Dermis microvascular lymphatic vessel endothelial cell (primary cell): ENCODE results near the gene DOK3. TPM values are rescaled to one million over a fixed set of nuclear protein-coding genes. Genes with fewer than 3 reads are reported as not detected.

Source experiments
- DNase-seq, 2 donors: peaks; one replicate each; pipeline versions ENCODE4 v3.0.0 to v3.0.0-alpha.2; 2010; ENCODE audit warnings: low read depth in 2 of 2
- total RNA-seq: library from RNA; depleted of rRNA; stranded (reverse); fragments of >200 nt; gene quantifications from 2 replicates; pipeline ENCODE4 v1.2.1, GENCODE V29; 2014

Gene DOK3
- total RNA-seq, 1 donor from 2014 or later = 2.8 TPM

DNA sequence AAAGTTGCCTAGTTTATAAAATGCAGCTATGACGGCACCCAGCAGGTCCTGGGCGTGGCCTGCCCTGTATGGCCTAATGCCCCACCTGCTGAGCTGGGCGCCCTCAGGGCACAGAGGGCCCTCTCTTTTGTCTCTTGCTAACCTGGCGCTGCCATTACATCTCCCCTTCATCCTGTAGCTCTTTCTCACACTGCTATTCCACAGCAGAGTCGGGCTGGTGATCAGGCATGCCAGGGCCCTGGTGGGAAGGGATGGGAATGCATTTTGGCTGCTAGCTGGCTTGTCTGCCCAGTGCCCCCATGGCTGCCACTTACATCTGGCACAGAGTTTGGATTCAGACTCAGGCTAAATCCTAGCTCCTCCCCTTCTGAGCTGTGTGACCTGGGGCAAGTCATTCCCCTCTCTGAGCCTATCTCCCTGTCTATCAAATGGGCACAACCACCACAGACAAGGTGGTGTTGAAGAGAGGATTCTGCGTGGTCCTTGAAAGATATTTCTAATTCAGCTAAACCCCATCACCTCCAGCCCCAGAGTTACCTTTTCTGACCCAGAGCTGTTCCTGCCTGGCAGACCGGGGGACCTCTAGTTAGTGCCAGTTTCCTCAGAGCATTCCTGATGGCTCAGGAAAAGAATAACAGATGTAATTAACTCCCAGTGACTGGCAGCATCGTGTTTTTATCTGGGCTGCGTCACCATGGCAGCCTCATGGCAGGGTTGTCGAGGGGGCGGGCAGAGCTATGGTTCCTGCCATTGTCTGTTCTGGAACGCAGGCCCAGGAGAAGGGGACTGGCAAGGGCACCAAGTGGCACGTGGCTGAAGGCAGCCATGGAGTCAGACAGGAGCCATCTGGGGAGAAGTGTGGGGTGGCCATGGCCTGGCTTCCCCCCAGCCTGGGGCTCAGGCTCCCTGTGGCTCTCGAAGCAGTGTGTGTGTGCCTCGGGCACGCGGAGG is 56.7 kb downstream of the DOK3 start:
- DNase-seq = peak; percentile 56 to 73

Other genes starting within 250 kb of the DOK3 start
- 8.1 and 15.3 TPM in 2 replicates for gene RAB24, start 206.1 kb downstream of the DOK3 start, total RNA-seq
- 115 and 117 TPM in 2 replicates for gene PRELID1, start 206.0 kb downstream of the DOK3 start, total RNA-seq
- gene MXD3, start 197.9 kb downstream of the DOK3 start, total RNA-seq = 11.8 and 23.6 TPM in 2 replicates
- gene LMAN2, start 158.2 kb downstream of the DOK3 start, total RNA-seq = 311 and 354 TPM in 2 replicates
- gene RGS14, start 151.9 kb downstream of the DOK3 start, total RNA-seq = 3.7 and 4.7 TPM in 2 replicates
- not detected in 2 replicates for gene SLC34A1, start 125.4 kb downstream of the DOK3 start, total RNA-seq
- gene PFN3, start 109.2 kb downstream of the DOK3 start, total RNA-seq = not detected in 2 replicates
- 0.51 and 0.89 TPM in 2 replicates for gene F12, start 100.3 kb downstream of the DOK3 start, total RNA-seq
- gene GRK6, start 83.2 kb downstream of the DOK3 start, total RNA-seq = 15.4 and 18.0 TPM in 2 replicates
- gene PRR7, start 63.0 kb downstream of the DOK3 start, total RNA-seq = 2.1 and 2.2 TPM in 2 replicates
- 95.9 and 134 TPM in 2 replicates for gene DBN1, start 36.2 kb downstream of the DOK3 start, total RNA-seq
- gene PDLIM7, start 12.2 kb downstream of the DOK3 start, total RNA-seq = 31.5 and 53.2 TPM in 2 replicates
- gene DDX41, start 7.1 kb upstream of the DOK3 start, total RNA-seq = 66.2 and 78.5 TPM in 2 replicates
- 9.8 and 15.8 TPM in 2 replicates for gene FAM193B, start 44.7 kb upstream of the DOK3 start, total RNA-seq
- 112 and 193 TPM in 2 replicates for gene TMED9, start 82.4 kb upstream of the DOK3 start, total RNA-seq
- 20.3 and 28.8 TPM in 2 replicates for gene B4GALT7, start 90.3 kb upstream of the DOK3 start, total RNA-seq